ENCODE data around the gene INPP5F. TPM values are rescaled to one million over a fixed set of nuclear protein-coding genes. Genes with fewer than 3 reads are reported as not detected.
"Not testable (repeated sequence)": the region's sequence is repeated elsewhere in the genome, so short reads cannot be mapped to it uniquely, and the experiment has no call there.

Gene INPP5F
- total RNA-seq, 6 experiments from 2014 or later = 8.7 to 12.8 (median 12.5) TPM

- H3K27me3 Mint-ChIP-seq (ENCODE audit: insufficient read depth) = no peaks in the 10 kb centered on the region
- H3K27ac Mint-ChIP-seq = no peak overlapping the region
- DNase-seq = no peak
- H3K9me3 Mint-ChIP-seq = no peaks in the 10 kb centered on the region
- peaks cover 23% of the 10 kb centered on the region for H3K36me3 Mint-ChIP-seq (ENCODE audit: low read depth)
- no peak for TF ChIP-seq CTCF (IDR thresholded peaks at IDR 0.05)
- H3K4me3 Mint-ChIP-seq = no peak overlapping the region
- H3K4me1 Mint-ChIP-seq (ENCODE audit: low read depth) = peaks cover 69% of the 10 kb centered on the region
Observed at GRCh38 chr10:119863951-119864565, 138.2 kb downstream of the INPP5F start.

GRCh38 chr10:119865699-119866240 is 139.9 kb downstream of the INPP5F start:
- TF ChIP-seq CTCF (IDR thresholded peaks at IDR 0.05) = no peak
- Mint-ChIP-seq H3K4me1 (ENCODE audit: low read depth) (peaks cover 67% of the 10 kb centered on the region), H3K27me3 (ENCODE audit: insufficient read depth) (no peaks in the 10 kb centered on the region), H3K36me3 (ENCODE audit: low read depth) (peaks cover 23% of the 10 kb centered on the region), H3K4me3 (no peak overlapping the region), H3K27ac (no peak overlapping the region; the same call in 1 of the 2 replicates), H3K9me3 (no peaks in the 10 kb centered on the region)
- DNase-seq = no peak

GRCh38 chr10:119867317-119867716 is 141.5 kb downstream of the INPP5F start:
- peak overlapping the region; percentile 33; the same call in 1 of the 2 replicates for H3K27ac Mint-ChIP-seq
- H3K4me3 Mint-ChIP-seq = no peak overlapping the region
- H3K4me1 Mint-ChIP-seq (ENCODE audit: low read depth) = peaks cover 66% of the 10 kb centered on the region
- peaks cover 29% of the 10 kb centered on the region for H3K36me3 Mint-ChIP-seq (ENCODE audit: low read depth)
- no peaks in the 10 kb centered on the region for H3K9me3 Mint-ChIP-seq
- no peak for DNase-seq
- H3K27me3 Mint-ChIP-seq (ENCODE audit: insufficient read depth) = no peaks in the 10 kb centered on the region
- no peak for TF ChIP-seq CTCF (IDR thresholded peaks at IDR 0.05)

GRCh38 chr10:119869398-119869797 is 143.5 kb downstream of the INPP5F start:
- H3K27me3 Mint-ChIP-seq (ENCODE audit: insufficient read depth); H3K27ac Mint-ChIP-seq; H3K9me3 Mint-ChIP-seq; DNase-seq: not testable (repeated sequence)
- Mint-ChIP-seq H3K36me3 (ENCODE audit: low read depth) (peaks cover 23% of the 10 kb centered on the region), H3K4me3 (0 out of 2 replicates have a peak overlapping the region, but pooled peaks have one; percentile 1), H3K4me1 (ENCODE audit: low read depth) (peaks cover 68% of the 10 kb centered on the region)

- peaks cover 6% of the 10 kb centered on the region; the same call in 1 of the 2 replicates for H3K36me3 Mint-ChIP-seq (ENCODE audit: low read depth)
- H3K4me1 Mint-ChIP-seq (ENCODE audit: low read depth) = peaks cover 50% of the 10 kb centered on the region
- H3K27ac Mint-ChIP-seq = peak overlapping the region; percentile 88
- DNase-seq = no peak
- peaks cover 2% of the 10 kb centered on the region; the same call in 1 of the 2 replicates for H3K27me3 Mint-ChIP-seq (ENCODE audit: insufficient read depth)
- peak overlapping the region; percentile 96 for H3K4me3 Mint-ChIP-seq
- no peaks in the 10 kb centered on the region for H3K9me3 Mint-ChIP-seq
- no peak for TF ChIP-seq CTCF (IDR thresholded peaks at IDR 0.05)
Observed at GRCh38 chr10:119871881-119872609, 146.2 kb downstream of the INPP5F start.

- peak within 1 kb of the TSS; percentile 96 for H3K4me3 Mint-ChIP-seq
- peak within 1 kb of the TSS; percentile 89 for H3K27ac Mint-ChIP-seq
Observed at GRCh38 chr10:119872610-119872859, 146.7 kb downstream of the INPP5F start, which contains the start of gene MCMBP. MCMBP (minus strand) TSS chr10:119872843; CDS start chr10:119872584, 259 bp downstream.

More at GRCh38 chr10:119872610-119872859, 146.7 kb downstream of the INPP5F start, which contains the start of gene MCMBP:
- no peaks in the 10 kb centered on the region for H3K9me3 Mint-ChIP-seq
- peaks cover 2% of the 10 kb centered on the region; the same call in 1 of the 2 replicates for H3K27me3 Mint-ChIP-seq (ENCODE audit: insufficient read depth)
- H3K36me3 Mint-ChIP-seq (ENCODE audit: low read depth) = peaks cover 6% of the 10 kb centered on the region; the same call in 1 of the 2 replicates
- TF ChIP-seq CTCF (IDR thresholded peaks at IDR 0.05) = no peak
- no peak for DNase-seq
- peaks cover 46% of the 10 kb centered on the region for H3K4me1 Mint-ChIP-seq (ENCODE audit: low read depth)

Data from HFFc6 (cell line).